WTC11 (cell line): ENCODE measurements around the gene TMEM108.

Experiments used
- ETV6 ChIP-seq: sonication (generic); formaldehyde crosslinking; IDR thresholded peaks from 2 replicates; pipeline ENCODE4 v1.8.1; 2022; ENCODE audit warnings: mild to moderate bottlenecking, missing genetic modification reagents
- GTF2I ChIP-seq: fragments of 250-450 bp; sonication (Bioruptor Pico); conservative IDR thresholded peaks from 2 replicates; pipeline ENCODE4 v1.4.0; 2021; ENCODE audit warnings: mild to moderate bottlenecking
- SP1 ChIP-seq: sonication (generic); formaldehyde crosslinking; conservative IDR thresholded peaks from 2 replicates; pipeline ENCODE4 v1.8.1; 2022; ENCODE audit warnings: missing genetic modification reagents
- ZBTB21 ChIP-seq: sonication (generic); formaldehyde crosslinking; IDR thresholded peaks from 2 replicates; pipeline ENCODE4 v1.8.1; 2023; ENCODE audit warnings: mild to moderate bottlenecking, missing genetic modification reagents, borderline replicate concordance
- ZNF263 ChIP-seq: sonication (generic); formaldehyde crosslinking; IDR thresholded peaks from 2 replicates; pipeline ENCODE4 v1.8.1; 2022; ENCODE audit warnings: low read depth, mild to moderate bottlenecking, moderate library complexity, missing genetic modification reagents
- TF ChIP-seq, protein P1 (sequence below): fragments of 200-600 bp; IDR thresholded peaks from 2 replicates; pipeline ENCODE4 v1.8.0; 2022; ENCODE audit warnings: antibody characterized with exemption
- TF ChIP-seq, protein P2 (sequence below): sonication (generic); formaldehyde crosslinking; IDR thresholded peaks from 2 replicates; pipeline ENCODE4 v1.8.1; 2023; ENCODE audit warnings: mild to moderate bottlenecking, missing genetic modification reagents
- TF ChIP-seq, protein P3 (sequence below): sonication (generic); formaldehyde crosslinking; IDR thresholded peaks from 2 replicates; pipeline ENCODE4 v1.8.1; 2023; ENCODE audit warnings: mild to moderate bottlenecking, missing genetic modification reagents, moderate library complexity

DNA sequence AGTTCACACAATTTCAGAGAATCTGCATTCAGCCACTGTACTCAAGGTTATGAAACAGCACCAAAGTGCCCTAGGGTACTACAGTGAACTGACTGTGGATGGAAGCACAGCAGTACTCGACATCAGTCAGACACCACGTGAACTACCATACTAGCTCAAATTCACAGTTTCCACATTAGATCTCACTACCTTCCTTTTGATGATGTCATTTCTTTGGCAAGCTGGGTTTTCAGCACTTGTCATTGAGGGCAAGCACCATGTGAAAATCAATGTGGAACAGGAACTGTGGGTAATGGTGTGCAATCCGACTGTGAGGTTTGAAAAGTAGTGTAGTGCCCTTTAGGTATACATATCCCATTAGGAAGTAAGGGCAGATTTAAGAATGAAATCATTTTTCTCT is 251.1 kb downstream of the TMEM108 start:
- TF ChIP-seq, protein P1, sequence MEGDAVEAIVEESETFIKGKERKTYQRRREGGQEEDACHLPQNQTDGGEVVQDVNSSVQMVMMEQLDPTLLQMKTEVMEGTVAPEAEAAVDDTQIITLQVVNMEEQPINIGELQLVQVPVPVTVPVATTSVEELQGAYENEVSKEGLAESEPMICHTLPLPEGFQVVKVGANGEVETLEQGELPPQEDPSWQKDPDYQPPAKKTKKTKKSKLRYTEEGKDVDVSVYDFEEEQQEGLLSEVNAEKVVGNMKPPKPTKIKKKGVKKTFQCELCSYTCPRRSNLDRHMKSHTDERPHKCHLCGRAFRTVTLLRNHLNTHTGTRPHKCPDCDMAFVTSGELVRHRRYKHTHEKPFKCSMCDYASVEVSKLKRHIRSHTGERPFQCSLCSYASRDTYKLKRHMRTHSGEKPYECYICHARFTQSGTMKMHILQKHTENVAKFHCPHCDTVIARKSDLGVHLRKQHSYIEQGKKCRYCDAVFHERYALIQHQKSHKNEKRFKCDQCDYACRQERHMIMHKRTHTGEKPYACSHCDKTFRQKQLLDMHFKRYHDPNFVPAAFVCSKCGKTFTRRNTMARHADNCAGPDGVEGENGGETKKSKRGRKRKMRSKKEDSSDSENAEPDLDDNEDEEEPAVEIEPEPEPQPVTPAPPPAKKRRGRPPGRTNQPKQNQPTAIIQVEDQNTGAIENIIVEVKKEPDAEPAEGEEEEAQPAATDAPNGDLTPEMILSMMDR = no peak
- TF ChIP-seq ZBTB21 (CRISPR knock-in tag) (no peak), GTF2I (no peak), ETV6 (CRISPR knock-in tag) (no peak), ZNF263 (CRISPR knock-in tag) (no peak), SP1 (CRISPR knock-in tag) (no peak)
- TF ChIP-seq, protein P2, sequence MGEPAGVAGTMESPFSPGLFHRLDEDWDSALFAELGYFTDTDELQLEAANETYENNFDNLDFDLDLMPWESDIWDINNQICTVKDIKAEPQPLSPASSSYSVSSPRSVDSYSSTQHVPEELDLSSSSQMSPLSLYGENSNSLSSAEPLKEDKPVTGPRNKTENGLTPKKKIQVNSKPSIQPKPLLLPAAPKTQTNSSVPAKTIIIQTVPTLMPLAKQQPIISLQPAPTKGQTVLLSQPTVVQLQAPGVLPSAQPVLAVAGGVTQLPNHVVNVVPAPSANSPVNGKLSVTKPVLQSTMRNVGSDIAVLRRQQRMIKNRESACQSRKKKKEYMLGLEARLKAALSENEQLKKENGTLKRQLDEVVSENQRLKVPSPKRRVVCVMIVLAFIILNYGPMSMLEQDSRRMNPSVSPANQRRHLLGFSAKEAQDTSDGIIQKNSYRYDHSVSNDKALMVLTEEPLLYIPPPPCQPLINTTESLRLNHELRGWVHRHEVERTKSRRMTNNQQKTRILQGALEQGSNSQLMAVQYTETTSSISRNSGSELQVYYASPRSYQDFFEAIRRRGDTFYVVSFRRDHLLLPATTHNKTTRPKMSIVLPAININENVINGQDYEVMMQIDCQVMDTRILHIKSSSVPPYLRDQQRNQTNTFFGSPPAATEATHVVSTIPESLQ = no peak
- TF ChIP-seq, protein P3, sequence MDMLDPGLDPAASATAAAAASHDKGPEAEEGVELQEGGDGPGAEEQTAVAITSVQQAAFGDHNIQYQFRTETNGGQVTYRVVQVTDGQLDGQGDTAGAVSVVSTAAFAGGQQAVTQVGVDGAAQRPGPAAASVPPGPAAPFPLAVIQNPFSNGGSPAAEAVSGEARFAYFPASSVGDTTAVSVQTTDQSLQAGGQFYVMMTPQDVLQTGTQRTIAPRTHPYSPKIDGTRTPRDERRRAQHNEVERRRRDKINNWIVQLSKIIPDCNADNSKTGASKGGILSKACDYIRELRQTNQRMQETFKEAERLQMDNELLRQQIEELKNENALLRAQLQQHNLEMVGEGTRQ = no peak
